ENCODE results near the gene ADGRD2. TPM values are rescaled to one million over a fixed set of nuclear protein-coding genes. Genes with fewer than 3 reads are reported as not detected.

Gene ADGRD2
- total RNA-seq, 1 experiment from 2014 or later: 1.5 TPM

- no peak overlapping the region for H4K5ac ChIP-seq (ENCODE audit: insufficient read length, low read depth, low read length)
- no peak overlapping the region for H3T11ph ChIP-seq (ENCODE audit: low read length)
- no peak for DNase-seq
- no peak overlapping the region for H3K56ac ChIP-seq (ENCODE audit: insufficient read length, low read depth, low read length)
- H2BK5ac ChIP-seq (ENCODE audit: insufficient read length, low read length): no peak overlapping the region
- no peak overlapping the region for H3K27ac ChIP-seq (ENCODE audit: insufficient read length, low read depth, low read length)
- H3K79me2 ChIP-seq (ENCODE audit: insufficient read depth, low read length): no peaks in the 10 kb centered on the region
- no peaks in the 10 kb centered on the region for H3K9me3 ChIP-seq (ENCODE audit: control insufficient read depth, low read depth, low read length)
- H3K4me1 ChIP-seq (ENCODE audit: insufficient read depth, low read length): no peaks in the 10 kb centered on the region
- H2BK12ac ChIP-seq (ENCODE audit: insufficient read length, low read depth, low read length): no peak overlapping the region
- H4K20me1 ChIP-seq (ENCODE audit: control insufficient read depth, insufficient read depth, insufficient read length): no peaks in the 10 kb centered on the region
- WGBS (ENCODE audit: extremely low coverage, insufficient read length, low lambda C conversion rate): no CpG with 5 or more reads among the region's 19 CpGs
- no peak overlapping the region for H2BK20ac ChIP-seq (ENCODE audit: low read depth, low read length, poor library complexity, severe bottlenecking)
- H3K23ac ChIP-seq (ENCODE audit: insufficient read length, low read depth, low read length): no peak overlapping the region
- no peak overlapping the region for H3K4me2 ChIP-seq (ENCODE audit: insufficient read depth, insufficient read length, low read length)
- no peak overlapping the region for H2BK120ac ChIP-seq (ENCODE audit: low read depth, low read length, poor library complexity, severe bottlenecking)
- no peak overlapping the region for H2BK15ac ChIP-seq (ENCODE audit: low read depth, low read length)
- H3K9me3 Mint-ChIP-seq: no peaks in the 10 kb centered on the region
- H2AFZ ChIP-seq (ENCODE audit: low read length): no peak overlapping the region
- H3K36me3 Mint-ChIP-seq (ENCODE audit: insufficient read depth in 1 of 3, low read depth in 3 of 3): no peaks in the 10 kb centered on the region
- no peak overlapping the region for H3K14ac ChIP-seq (ENCODE audit: insufficient read depth, low read length)
- H3K9ac ChIP-seq (ENCODE audit: extremely low read depth, insufficient read length, low read length): no peak overlapping the region
- TF ChIP-seq CTCF (conservative IDR thresholded peaks at IDR 0.05): no peak
- no peak overlapping the region for H3K18ac ChIP-seq (ENCODE audit: insufficient read length, low read depth, low read length)
- H2AK5ac ChIP-seq (ENCODE audit: insufficient read length, low read length): no peak overlapping the region
- peaks cover 10 to 32% of the 10 kb centered on the region in 2 experiments for H3K4me1 Mint-ChIP-seq
- no peak overlapping the region for H4K8ac ChIP-seq (replicated peaks; ENCODE audit: insufficient read length, low read depth, low read length)
- no peak overlapping the region for H3K4ac ChIP-seq (ENCODE audit: low read depth, low read length)
- H3K27me3 ChIP-seq (ENCODE audit: insufficient read depth, low read length): no peaks in the 10 kb centered on the region
- peaks cover 25% of the 10 kb centered on the region for H3K27me3 Mint-ChIP-seq (ENCODE audit: low read depth)
- no peak overlapping the region for H4K91ac ChIP-seq (ENCODE audit: insufficient read length, low read depth, low read length)
- no peak overlapping the region for H3K4me3 Mint-ChIP-seq
- no peaks in the 10 kb centered on the region for H3K79me1 ChIP-seq (ENCODE audit: insufficient read depth, low read depth, low read length, poor library complexity, severe bottlenecking)
- no peaks in the 10 kb centered on the region for H3K23me2 ChIP-seq (ENCODE audit: insufficient read length, low read depth, low read length, poor library complexity, severe bottlenecking)
- no peak overlapping the region for H3K27ac Mint-ChIP-seq
These were observed 42.6 kb downstream of the ADGRD2 start for GRCh38 chr9:124492818-124493217.

Data from H9 (cell line).